AG09309 (cell line): Measurements from ENCODE around the gene CNN2.

Experiments used
- DNase-seq: peaks from one replicate; pipeline ENCODE4 v3.0.0-alpha.2; 2010; ENCODE audit warnings: low read depth
- H3K4me3 ChIP-seq: 2 replicates; pipeline ENCODE4 v1.5.1; 2011; ENCODE audit warnings: mild to moderate bottlenecking, low read depth, low read length, moderate library complexity; ENCODE audit not compliant: control insufficient read depth
- CTCF ChIP-seq: IDR thresholded peaks from 2 replicates; pipeline ENCODE4 v1.5.1; 2011; ENCODE audit warnings: mild to moderate bottlenecking, low read depth, low read length, inconsistent platforms; ENCODE audit not compliant: insufficient read depth, control insufficient read depth; ENCODE audit errors: missing control alignments

Gene CNN2

DNA sequence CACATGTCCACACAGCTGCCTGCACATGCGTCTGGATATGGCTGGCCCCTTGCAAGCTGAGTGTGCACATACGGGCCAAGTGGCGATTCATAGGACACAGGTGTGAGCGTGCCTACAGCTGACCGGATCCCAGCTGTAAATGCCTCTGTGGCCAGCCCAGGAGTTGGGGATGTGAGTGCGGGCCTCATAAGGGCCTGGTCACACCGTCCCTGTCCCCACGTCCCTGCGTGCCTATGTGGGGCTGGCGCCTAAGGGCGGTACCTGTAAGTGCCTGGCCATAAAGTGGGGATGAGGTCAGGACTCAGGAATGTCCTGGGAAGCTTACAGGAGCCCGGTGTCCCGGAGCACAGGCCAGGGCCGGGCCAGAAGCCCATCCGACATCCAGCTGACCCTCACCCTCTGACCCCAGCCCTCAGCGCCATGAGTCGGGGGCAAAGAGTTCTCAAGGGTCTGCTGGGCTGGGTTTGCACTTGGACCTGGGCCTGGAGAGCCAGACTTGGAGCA is 39.2 kb downstream of the CNN2 start:
- no peak overlapping the region for H3K4me3 ChIP-seq
- no peak for DNase-seq
- TF ChIP-seq CTCF: no peak

DNA sequence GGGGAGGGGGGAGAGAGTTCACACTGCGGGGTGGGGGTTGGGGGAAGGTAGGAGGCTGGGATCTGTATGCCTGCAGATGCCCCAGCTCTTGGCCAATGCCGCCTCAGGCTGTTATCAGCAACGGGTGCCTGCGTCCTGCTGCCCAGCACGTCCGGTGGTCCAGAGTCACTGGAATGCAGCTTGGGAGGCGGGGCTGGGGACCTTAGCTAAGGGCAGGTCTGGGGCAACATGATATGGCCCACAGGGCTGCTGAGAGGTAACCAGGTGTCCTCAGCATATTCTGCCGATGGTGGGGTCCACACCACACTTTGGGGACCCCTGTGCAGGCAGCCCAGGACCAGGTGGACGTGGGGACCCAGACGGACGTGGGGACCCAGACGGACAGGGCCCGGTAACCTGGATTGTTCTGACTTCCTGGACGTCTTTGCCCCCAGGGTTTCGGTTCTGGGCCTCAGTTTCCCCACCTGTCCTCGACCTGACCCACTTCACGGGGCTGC is 39.9 kb downstream of the CNN2 start:
- DNase-seq: no peak

GRCh38 chr19:1066748-1067340 is 40.4 kb downstream of the CNN2 start, which contains the start of gene ARHGAP45:
Gene ARHGAP45, plus strand, starts transcription at chr19:1067167. Its CDS starts 239 bp downstream, at chr19:1067406.
- no peak within 1 kb of the TSS; the same call in 1 of the 2 replicates for H3K4me3 ChIP-seq
- TF ChIP-seq CTCF: no peak
- DNase-seq: no peak

More for the DNA sequence above, 39.9 kb downstream of the CNN2 start:
- no peak overlapping the region for H3K4me3 ChIP-seq
- no peak for TF ChIP-seq CTCF

DNA sequence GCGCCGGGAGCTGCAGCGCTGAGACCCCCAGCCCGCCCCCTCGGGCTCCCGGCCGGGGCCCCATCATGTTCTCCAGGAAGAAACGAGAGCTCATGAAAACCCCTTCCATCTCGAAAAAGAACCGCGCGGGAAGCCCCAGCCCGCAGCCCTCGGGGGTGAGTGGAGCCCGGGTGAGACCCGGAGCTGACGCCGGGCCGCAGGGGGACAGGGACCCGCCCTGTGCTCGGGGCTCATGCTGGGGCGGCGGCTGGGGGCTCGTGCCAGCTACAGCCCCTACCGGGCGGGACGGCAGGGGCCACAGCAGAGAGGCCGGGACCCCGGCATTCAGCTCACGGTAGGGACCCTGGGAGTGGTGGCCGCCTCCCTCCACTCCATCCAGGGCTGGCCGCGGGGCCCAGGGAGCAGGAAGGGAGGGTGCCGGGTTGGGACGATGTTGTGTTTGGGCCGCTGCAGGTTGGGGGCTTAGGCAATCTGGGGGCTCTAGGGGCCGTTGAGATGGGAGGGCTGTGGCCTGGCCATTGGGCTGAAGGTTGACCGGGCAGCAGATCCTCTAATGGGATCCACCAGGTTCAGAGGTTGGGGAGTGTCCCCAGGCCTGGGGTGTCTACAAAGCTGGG is 41.0 kb downstream of the CNN2 start:
- H3K4me3 ChIP-seq: no peak overlapping the region; the same call in 1 of the 2 replicates
- no peak for DNase-seq
- no peak for TF ChIP-seq CTCF

- DNase-seq: no peak
- no peak for TF ChIP-seq CTCF
- H3K4me3 ChIP-seq: no peak overlapping the region
Observed at GRCh38 chr19:1068009-1069001, 41.9 kb downstream of the CNN2 start.
